ENCODE results near the gene YAF2.
"Not testable (repeated sequence)": the region's sequence is repeated elsewhere in the genome, so short reads cannot be mapped to it uniquely, and the experiment has no call there.

YAF2 gene

GRCh38 chr12:42255221-42255865 lies 17.3 kb upstream of the YAF2 start:
- DNase-seq (ENCODE audit: low read depth in 1 of 2, low spot score in 1 of 2) = no peak

- not testable (repeated sequence) for DNase-seq (ENCODE audit: low read depth in 1 of 2, low spot score in 1 of 2)
These were observed 14.6 kb upstream of the YAF2 start for GRCh38 chr12:42252645-42253044.

- not testable (repeated sequence) for DNase-seq (ENCODE audit: low read depth in 1 of 2, low spot score in 1 of 2)
These were observed 11.0 kb upstream of the YAF2 start for GRCh38 chr12:42249033-42249432.

- no peak for DNase-seq (ENCODE audit: low read depth in 1 of 2, low spot score in 1 of 2)
These were observed 2.2 kb upstream of the YAF2 start for GRCh38 chr12:42240131-42240750.

- DNase-seq (ENCODE audit: low read depth in 1 of 2, low spot score in 1 of 2) = no peak
These were observed 202 bp downstream of the YAF2 start for GRCh38 chr12:42237853-42238239.

- peak; percentile 37 to 51 for DNase-seq (ENCODE audit: low read depth in 1 of 2, low spot score in 1 of 2)
These were observed 796 bp downstream of the YAF2 start for GRCh38 chr12:42237052-42237852.

- DNase-seq (ENCODE audit: low read depth in 1 of 2, low spot score in 1 of 2) = no peak
These were observed 2.0 kb downstream of the YAF2 start for GRCh38 chr12:42236017-42236416.

- DNase-seq (ENCODE audit: low read depth in 1 of 2, low spot score in 1 of 2) = no peak
These were observed 2.6 kb downstream of the YAF2 start for GRCh38 chr12:42235426-42235825.

- DNase-seq (ENCODE audit: low read depth in 1 of 2, low spot score in 1 of 2) = no peak
These were observed 3.1 kb downstream of the YAF2 start for GRCh38 chr12:42234970-42235369.

GRCh38 chr12:42227525-42227924 lies 10.5 kb downstream of the YAF2 start:
- not testable (repeated sequence) for DNase-seq (ENCODE audit: low read depth in 1 of 2, low spot score in 1 of 2)

GRCh38 chr12:42224501-42224900 lies 13.5 kb downstream of the YAF2 start:
- DNase-seq (ENCODE audit: low read depth in 1 of 2, low spot score in 1 of 2) = not testable (repeated sequence)

GRCh38 chr12:42222724-42223123 lies 15.3 kb downstream of the YAF2 start:
- no peak for DNase-seq (ENCODE audit: low read depth in 1 of 2, low spot score in 1 of 2)

- no peak for DNase-seq (ENCODE audit: low read depth in 1 of 2, low spot score in 1 of 2)
These were observed 16.3 kb downstream of the YAF2 start for GRCh38 chr12:42221726-42222125.

GRCh38 chr12:42217656-42218055 lies 20.4 kb downstream of the YAF2 start:
- no peak for DNase-seq (ENCODE audit: low read depth in 1 of 2, low spot score in 1 of 2)

- no peak for DNase-seq (ENCODE audit: low read depth in 1 of 2, low spot score in 1 of 2)
These were observed 21.3 kb downstream of the YAF2 start for GRCh38 chr12:42216737-42217136.

- not testable (repeated sequence) for DNase-seq (ENCODE audit: low read depth in 1 of 2, low spot score in 1 of 2)
These were observed 22.3 kb downstream of the YAF2 start for GRCh38 chr12:42215759-42216158.

GRCh38 chr12:42213954-42214426 lies 24.1 kb downstream of the YAF2 start:
- DNase-seq (ENCODE audit: low read depth in 1 of 2, low spot score in 1 of 2) = no peak

GRCh38 chr12:42213023-42213422 lies 25.0 kb downstream of the YAF2 start:
- DNase-seq (ENCODE audit: low read depth in 1 of 2, low spot score in 1 of 2) = no peak

- no peak for DNase-seq (ENCODE audit: low read depth in 1 of 2, low spot score in 1 of 2)
These were observed 29.5 kb downstream of the YAF2 start for GRCh38 chr12:42208574-42208973.

- no peak for DNase-seq (ENCODE audit: low read depth in 1 of 2, low spot score in 1 of 2)
These were observed 33.2 kb downstream of the YAF2 start for GRCh38 chr12:42204819-42205218.

GRCh38 chr12:42204362-42204761 lies 33.7 kb downstream of the YAF2 start:
- no peak for DNase-seq (ENCODE audit: low read depth in 1 of 2, low spot score in 1 of 2)

GRCh38 chr12:42201063-42201462 lies 37.0 kb downstream of the YAF2 start:
- no peak for DNase-seq (ENCODE audit: low read depth in 1 of 2, low spot score in 1 of 2)

Data from activated CD4-positive, alpha-beta T cell treated with anti-CD3 and anti-CD28 coated beads, Interleukin-2, amount 50 U/mL, for 24 hours (primary cell).